ENCODE data around the gene MID2.

DNA sequence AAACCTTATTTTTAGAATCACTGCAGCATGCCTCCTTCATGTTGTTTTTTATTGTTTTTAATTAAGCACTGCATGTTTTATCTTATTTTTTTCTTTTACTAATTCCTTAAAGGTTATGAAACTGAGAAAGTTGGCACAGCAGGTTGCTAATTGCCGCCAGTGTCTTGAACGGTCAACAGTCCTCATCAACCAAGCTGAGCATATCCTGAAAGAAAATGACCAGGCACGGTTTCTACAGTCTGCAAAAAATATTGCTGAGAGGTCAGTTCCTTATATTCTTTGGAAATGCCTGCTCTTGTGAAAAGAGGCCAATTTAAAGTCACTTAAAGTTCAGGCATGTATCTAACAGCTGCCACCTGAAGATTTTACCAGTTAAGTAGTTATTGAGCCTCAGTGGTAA lies 79.7 kb downstream of the MID2 start:
- TF ChIP-seq, protein P1, sequence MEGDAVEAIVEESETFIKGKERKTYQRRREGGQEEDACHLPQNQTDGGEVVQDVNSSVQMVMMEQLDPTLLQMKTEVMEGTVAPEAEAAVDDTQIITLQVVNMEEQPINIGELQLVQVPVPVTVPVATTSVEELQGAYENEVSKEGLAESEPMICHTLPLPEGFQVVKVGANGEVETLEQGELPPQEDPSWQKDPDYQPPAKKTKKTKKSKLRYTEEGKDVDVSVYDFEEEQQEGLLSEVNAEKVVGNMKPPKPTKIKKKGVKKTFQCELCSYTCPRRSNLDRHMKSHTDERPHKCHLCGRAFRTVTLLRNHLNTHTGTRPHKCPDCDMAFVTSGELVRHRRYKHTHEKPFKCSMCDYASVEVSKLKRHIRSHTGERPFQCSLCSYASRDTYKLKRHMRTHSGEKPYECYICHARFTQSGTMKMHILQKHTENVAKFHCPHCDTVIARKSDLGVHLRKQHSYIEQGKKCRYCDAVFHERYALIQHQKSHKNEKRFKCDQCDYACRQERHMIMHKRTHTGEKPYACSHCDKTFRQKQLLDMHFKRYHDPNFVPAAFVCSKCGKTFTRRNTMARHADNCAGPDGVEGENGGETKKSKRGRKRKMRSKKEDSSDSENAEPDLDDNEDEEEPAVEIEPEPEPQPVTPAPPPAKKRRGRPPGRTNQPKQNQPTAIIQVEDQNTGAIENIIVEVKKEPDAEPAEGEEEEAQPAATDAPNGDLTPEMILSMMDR (IDR thresholded peaks at IDR 0.05), result no peak
- no peak for TF ChIP-seq POLR2A (IDR thresholded peaks at IDR 0.05)
